Activated CD8-positive, alpha-beta memory T cell treated with anti-CD3 and anti-CD28 coated beads for 36 hours (primary cell): ENCODE results near the gene PTPRG. TPM values are rescaled to one million over a fixed set of nuclear protein-coding genes. Genes with fewer than 3 reads are reported as not detected.

Source experiments
- CTCF ChIA-PET: fragments of 350-600 bp; sonication (Branson Sonifier 250); formaldehyde crosslinking; loops from one replicate; lab custom pipeline; 2021; ENCODE audit warnings: antibody characterized with exemption; lab: Charles Lee
- POLR2A ChIA-PET: fragments of 350-600 bp; sonication (Branson Sonifier 250); formaldehyde crosslinking; loops from one replicate; lab custom pipeline; 2021; ENCODE audit warnings: antibody characterized with exemption; lab: Charles Lee
- total RNA-seq, 2 experiments: library from RNA; stranded (reverse); gene quantifications; one replicate each; pipeline ENCODE4 v1.2.3, GENCODE V29; 2021

The PTPRG gene
- total RNA-seq, 2 experiments from 2014 or later, result not detected

- ChIA-PET POLR2A (no interaction called here), CTCF (no interaction called here)
Observed at GRCh38 chr3:62319570-62320243, 758.3 kb downstream of the PTPRG start.

- POLR2A ChIA-PET, result no interaction called here
Observed at GRCh38 chr3:62323241-62323640, 761.9 kb downstream of the PTPRG start.

GRCh38 chr3:62325896-62326295 lies 764.5 kb downstream of the PTPRG start:
- CTCF ChIA-PET, result no interaction called here
- POLR2A ChIA-PET, result no interaction called here

More at GRCh38 chr3:62323241-62323640, 761.9 kb downstream of the PTPRG start:
- CTCF ChIA-PET, result interaction anchor here (1.4 kb wide), 1 partner anchor 9 kb away, joined by 3 read pairs; no protein-coding TSS in a partner anchor

- ChIA-PET POLR2A (no interaction called here), CTCF (no interaction called here)
Observed at GRCh38 chr3:62329971-62330370, 768.6 kb downstream of the PTPRG start.

GRCh38 chr3:62332017-62332416 lies 770.6 kb downstream of the PTPRG start:
- POLR2A ChIA-PET, result no interaction called here
- CTCF ChIA-PET, result interaction anchor here (0.9 kb wide), 1 partner anchor 8 kb away, joined by 3 read pairs; no protein-coding TSS in a partner anchor

- CTCF ChIA-PET, result interaction anchor here (0.9 kb wide), 1 partner anchor 9 kb away, joined by 3 read pairs; no protein-coding TSS in a partner anchor
- POLR2A ChIA-PET, result no interaction called here
Observed at GRCh38 chr3:62332835-62333244, 771.5 kb downstream of the PTPRG start.

GRCh38 chr3:62335196-62335595 lies 773.8 kb downstream of the PTPRG start:
- ChIA-PET CTCF (no interaction called here), POLR2A (no interaction called here)

GRCh38 chr3:62343755-62344154 lies 782.4 kb downstream of the PTPRG start:
- CTCF ChIA-PET, result no interaction called here
- POLR2A ChIA-PET, result no interaction called here
